Natural killer cell (primary cell): ENCODE results near the gene MRPS6. TPM values are rescaled to one million over a fixed set of nuclear protein-coding genes. Genes with fewer than 3 reads are reported as not detected.
A peak's percentile ranks its signal among the peaks of the same experiment; 100 is the strongest.

Experiments used
- ATAC-seq, 3 donors: fragments of 150-1000 bp in 2 of 3; fragments of 200-7000 bp in 1 of 3; cut with Tn5 transposase; 1 replicate in 1 of 3; 2 replicates in 2 of 3; pipeline ENCODE4 v1.10.0; 2021; ENCODE audit warnings: mild to moderate bottlenecking in 2 of 3, moderate library complexity in 2 of 3
- DNase-seq, 2 donors: peaks; one replicate each; pipeline versions ENCODE4 v3.0.0 to v3.0.0-alpha.2; 2013 to 2021; ENCODE audit warnings: mixed read lengths in 1 of 2
- H3K27ac ChIP-seq: one replicate; pipeline ENCODE4 v1.5.1; 2013; ENCODE audit warnings: mild to moderate bottlenecking, low read length
- H3K27me3 ChIP-seq: one replicate; pipeline ENCODE4 v1.6.1; 2013; ENCODE audit warnings: low read length; ENCODE audit not compliant: control insufficient read depth, insufficient read depth
- H3K36me3 ChIP-seq: one replicate; pipeline ENCODE4 v1.6.1; 2013; ENCODE audit warnings: low read length; ENCODE audit not compliant: control insufficient read depth, insufficient read depth
- H3K4me1 ChIP-seq: one replicate; pipeline ENCODE4 v1.6.1; 2013; ENCODE audit warnings: low read length; ENCODE audit not compliant: control insufficient read depth, insufficient read depth
- H3K4me3 ChIP-seq: one replicate; pipeline ENCODE4 v1.5.1; 2013; ENCODE audit warnings: low read length
- H3K9me3 ChIP-seq: one replicate; pipeline ENCODE4 v1.6.1; 2013; ENCODE audit warnings: low read length; ENCODE audit not compliant: control insufficient read depth, insufficient read depth
- H3K27ac Mint-ChIP-seq, 2 donors: one replicate each; pipeline ENCODE4 v1.8.0; 2022; ENCODE audit warnings: mild to moderate bottlenecking in 2 of 2, mixed read lengths in 2 of 2, moderate library complexity in 1 of 2
- H3K27me3 Mint-ChIP-seq, 2 donors: one replicate each; pipeline ENCODE4 v1.8.0; 2022; ENCODE audit warnings: low read depth in 2 of 2, mixed read lengths in 2 of 2
- H3K36me3 Mint-ChIP-seq: one replicate; pipeline ENCODE4 v1.8.0; 2022; ENCODE audit warnings: mixed read lengths
- H3K4me1 Mint-ChIP-seq, 2 donors: one replicate each; pipeline ENCODE4 v1.8.0; 2022; ENCODE audit warnings: mixed read lengths in 2 of 2
- H3K4me3 Mint-ChIP-seq: one replicate; pipeline ENCODE4 v1.8.0; 2022; ENCODE audit warnings: mild to moderate bottlenecking, moderate library complexity, mixed read lengths
- H3K9me3 Mint-ChIP-seq, 2 donors: one replicate each; pipeline ENCODE4 v1.8.0; 2022; ENCODE audit warnings: mixed read lengths in 2 of 2
- CTCF ChIP-seq: fragments of 200-600 bp; IDR thresholded peaks from one replicate; pipeline ENCODE4 v1.8.0; 2022; ENCODE audit warnings: antibody characterized with exemption
- WGBS: methylation state at CpG from one replicate; pipeline ENCODE4 v1.1.7; 2013; ENCODE audit warnings: missing lambda C conversion rate; ENCODE audit not compliant: insufficient coverage; 5-methylcytosine and 5-hydroxymethylcytosine counted together
- intact Hi-C: fragments of 100-400 bp; cut with micrococcal nuclease; formaldehyde crosslinking; loops from one replicate; pipeline ENCODE4 v1.14.2; 2022
- total RNA-seq, 4 donors: library from RNA; stranded (reverse); fragments of 120-200 nt in 1 of 4; gene quantifications; one replicate each; pipeline versions ENCODE4 v1.2.3 to v1.2.4, GENCODE V29; 2013 to 2022

The MRPS6 gene
- total RNA-seq, 3 donors from 2014 or later (not counting 1 experiment from before 2014, with no cell fraction given) = 42.7 to 54.5 (median 44.3) TPM

- peak in 2 of 3 donors; percentile 1 for ATAC-seq
- 55% methylated on average over 32 of the region's 32 CpGs for WGBS
- Mint-ChIP-seq H3K36me3 (no peaks in the 10 kb centered on the region), H3K27ac (peak overlapping the region; percentile 71 to 80), H3K4me1 (peaks cover 42 to 45% of the 10 kb centered on the region in 2 donors), H3K27me3 (no peaks in the 10 kb centered on the region), H3K9me3 (no peaks in the 10 kb centered on the region), H3K4me3 (peak overlapping the region; percentile 91)
- Histone ChIP-seq H3K4me1 (peaks cover 21% of the 10 kb centered on the region), H3K36me3 (no peaks in the 10 kb centered on the region), H3K9me3 (no peaks in the 10 kb centered on the region), H3K4me3 (peak overlapping the region; percentile 16), H3K27ac (no peak overlapping the region), H3K27me3 (no peaks in the 10 kb centered on the region)
- peak; percentile 33 to 42 for DNase-seq
- TF ChIP-seq CTCF = no peak
- intact Hi-C loops = loop anchor here (2.0 to 5.0 kb wide), 2 partner anchors 95 to 124 kb away; no protein-coding TSS in a partner anchor
These were observed 990 bp upstream of the MRPS6 start for GRCh38 chr21:34072145-34073031.

- Mint-ChIP-seq H3K4me3 (peak overlapping the region; percentile 95), H3K4me1 (peaks cover 56 to 59% of the 10 kb centered on the region in 2 donors), H3K36me3 (no peaks in the 10 kb centered on the region), H3K9me3 (no peaks in the 10 kb centered on the region), H3K27me3 (no peaks in the 10 kb centered on the region), H3K27ac (peak overlapping the region; percentile 86 to 89)
- Histone ChIP-seq H3K27me3 (no peaks in the 10 kb centered on the region), H3K36me3 (peaks cover 2% of the 10 kb centered on the region), H3K9me3 (no peaks in the 10 kb centered on the region), H3K4me1 (peaks cover 21% of the 10 kb centered on the region), H3K27ac (peak overlapping the region; percentile 80), H3K4me3 (peak overlapping the region; percentile 76)
- peak; percentile 63 to 79 for DNase-seq
- under 1% methylated on average over 95 of the region's 95 CpGs for WGBS
- no peak for TF ChIP-seq CTCF
- peak; percentile 70 to 85 (median 75) for ATAC-seq
- intact Hi-C loops = loop anchor here (2.0 to 5.0 kb wide), 2 partner anchors 97 to 125 kb away; no protein-coding TSS in a partner anchor
These were observed 438 bp downstream of the MRPS6 start for GRCh38 chr21:34073749-34074282.

GRCh38 chr21:34074283-34075090 is 1.1 kb downstream of the MRPS6 start:
- peaks cover 27% of the 10 kb centered on the region for H3K4me1 ChIP-seq
- Mint-ChIP-seq H3K4me1 (peaks cover 63 to 66% of the 10 kb centered on the region in 2 donors), H3K4me3 (peak overlapping the region; percentile 95), H3K36me3 (no peaks in the 10 kb centered on the region), H3K27ac (peak overlapping the region; percentile 86 to 89), H3K27me3 (no peaks in the 10 kb centered on the region), H3K9me3 (no peaks in the 10 kb centered on the region)
- intact Hi-C loops = loop anchor here (5.0 kb wide), 2 partner anchors 97 to 123 kb away; no protein-coding TSS in a partner anchor
- peaks cover 2% of the 10 kb centered on the region for H3K36me3 ChIP-seq
- H3K27ac ChIP-seq = peak overlapping the region; percentile 6
- no peaks in the 10 kb centered on the region for H3K9me3 ChIP-seq
- ATAC-seq (no peak), DNase-seq (peak in 1 of 2 donors; percentile 49)
- H3K27me3 ChIP-seq = no peaks in the 10 kb centered on the region
- H3K4me3 ChIP-seq = peak overlapping the region; percentile 51
- WGBS = 39% methylated on average over 31 of the region's 32 CpGs
- no peak for TF ChIP-seq CTCF
